C4-2B (cell line): ENCODE results near the gene FRMD1.

ENCODE experiments used
- CTCF ChIP-seq: fragments of 450-650 bp; conservative IDR thresholded peaks from 2 replicates; pipeline ENCODE4 v1.5.1; 2017; ENCODE audit warnings: mild to moderate bottlenecking
- ZFX ChIP-seq: fragments of 450-650 bp; IDR thresholded peaks from 2 replicates; pipeline ENCODE4 v1.6.1; 2017

GRCh38 chr6:168043848-168044415 lies 35.1 kb downstream of the FRMD1 start:
- TF ChIP-seq CTCF, result no peak
- no peak for TF ChIP-seq ZFX
